ENCODE measurements around the gene HK3. TPM values are rescaled to one million over a fixed set of nuclear protein-coding genes. Genes with fewer than 3 reads are reported as not detected.

The HK3 gene
- total RNA-seq, 1 donor from 2014 or later = not detected

DNA sequence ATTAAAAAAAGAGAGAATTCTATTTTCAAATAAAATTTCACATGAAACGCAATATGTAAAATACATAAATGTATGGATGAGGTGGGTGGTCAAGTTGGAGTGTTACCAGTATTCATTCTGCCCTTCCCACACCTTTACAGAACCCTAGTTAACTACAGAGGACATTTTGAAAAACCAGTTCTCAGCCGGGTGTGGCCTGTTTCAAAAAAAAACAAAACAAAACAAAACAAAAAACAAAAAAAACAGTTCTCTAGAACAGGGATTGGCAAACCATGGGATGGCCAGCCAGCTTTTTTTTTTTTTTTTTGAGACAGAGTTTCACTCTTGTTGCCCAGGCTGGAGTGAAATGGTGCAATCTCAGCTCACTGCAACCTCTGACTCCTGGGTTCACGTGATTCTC is 28.4 kb upstream of the HK3 start:
- Mint-ChIP-seq H3K27ac (ENCODE audit: unreplicated experiment) (no peak overlapping the region), H3K36me3 (ENCODE audit: low read depth) (peaks cover 14% of the 10 kb centered on the region), H3K9me3 (ENCODE audit: low read depth) (no peaks in the 10 kb centered on the region), H3K27me3 (ENCODE audit: low read depth) (no peaks in the 10 kb centered on the region), H3K4me3 (ENCODE audit: unreplicated experiment) (no peak overlapping the region), H3K4me1 (ENCODE audit: low read depth) (no peaks in the 10 kb centered on the region)
- TF ChIP-seq, protein P1, sequence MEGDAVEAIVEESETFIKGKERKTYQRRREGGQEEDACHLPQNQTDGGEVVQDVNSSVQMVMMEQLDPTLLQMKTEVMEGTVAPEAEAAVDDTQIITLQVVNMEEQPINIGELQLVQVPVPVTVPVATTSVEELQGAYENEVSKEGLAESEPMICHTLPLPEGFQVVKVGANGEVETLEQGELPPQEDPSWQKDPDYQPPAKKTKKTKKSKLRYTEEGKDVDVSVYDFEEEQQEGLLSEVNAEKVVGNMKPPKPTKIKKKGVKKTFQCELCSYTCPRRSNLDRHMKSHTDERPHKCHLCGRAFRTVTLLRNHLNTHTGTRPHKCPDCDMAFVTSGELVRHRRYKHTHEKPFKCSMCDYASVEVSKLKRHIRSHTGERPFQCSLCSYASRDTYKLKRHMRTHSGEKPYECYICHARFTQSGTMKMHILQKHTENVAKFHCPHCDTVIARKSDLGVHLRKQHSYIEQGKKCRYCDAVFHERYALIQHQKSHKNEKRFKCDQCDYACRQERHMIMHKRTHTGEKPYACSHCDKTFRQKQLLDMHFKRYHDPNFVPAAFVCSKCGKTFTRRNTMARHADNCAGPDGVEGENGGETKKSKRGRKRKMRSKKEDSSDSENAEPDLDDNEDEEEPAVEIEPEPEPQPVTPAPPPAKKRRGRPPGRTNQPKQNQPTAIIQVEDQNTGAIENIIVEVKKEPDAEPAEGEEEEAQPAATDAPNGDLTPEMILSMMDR (IDR thresholded peaks at IDR 0.05) = no peak
- DNase-seq (ENCODE audit: low spot score) = no peak

DNA sequence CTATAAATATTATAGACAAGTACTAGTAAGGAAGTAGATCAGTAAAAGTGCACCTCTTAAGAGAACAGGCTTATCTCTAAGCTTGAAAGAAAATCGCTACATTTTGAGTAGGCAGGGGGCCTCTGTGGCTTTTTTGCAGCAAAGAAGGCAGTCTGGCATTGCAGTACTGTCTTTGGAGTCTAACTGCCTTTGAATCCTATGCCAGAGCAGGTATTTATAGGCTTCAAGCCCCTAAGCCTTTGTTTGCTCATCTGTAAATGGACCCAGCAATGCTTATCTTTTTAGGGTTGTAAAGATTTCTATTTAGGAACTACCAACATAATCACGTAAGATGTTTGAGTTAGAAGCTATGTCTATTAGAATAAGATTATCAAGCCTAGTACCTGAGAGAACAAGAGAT is 23.7 kb upstream of the HK3 start:
- Mint-ChIP-seq H3K9me3 (ENCODE audit: low read depth) (no peaks in the 10 kb centered on the region), H3K36me3 (ENCODE audit: low read depth) (peaks cover 13% of the 10 kb centered on the region), H3K27me3 (ENCODE audit: low read depth) (no peaks in the 10 kb centered on the region), H3K4me3 (ENCODE audit: unreplicated experiment) (no peak overlapping the region), H3K4me1 (ENCODE audit: low read depth) (peaks cover 15% of the 10 kb centered on the region), H3K27ac (ENCODE audit: unreplicated experiment) (no peak overlapping the region)
- no peak for DNase-seq (ENCODE audit: low spot score)
- TF ChIP-seq, protein P1 (IDR thresholded peaks at IDR 0.05) = no peak

DNA sequence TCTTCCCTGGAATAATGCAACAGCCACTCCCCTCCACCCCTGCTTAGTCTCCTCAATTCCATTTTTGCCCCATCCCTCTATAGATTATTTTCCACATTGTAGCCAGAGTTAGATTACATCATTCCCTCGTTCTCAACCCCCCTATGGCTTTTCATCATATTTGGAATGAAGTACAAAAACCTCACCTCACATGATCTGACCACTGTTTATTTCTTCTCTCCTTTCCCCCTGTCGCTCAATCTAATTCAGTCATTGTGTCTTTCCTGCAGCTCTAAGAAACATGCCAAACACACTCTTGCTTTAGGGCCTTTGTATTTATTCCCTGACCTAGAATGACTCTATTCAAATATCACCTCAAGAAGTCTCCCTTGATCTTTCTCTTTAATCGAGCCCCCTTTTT is 22.6 kb upstream of the HK3 start:
- no peak for DNase-seq (ENCODE audit: low spot score)
- TF ChIP-seq, protein P1 (IDR thresholded peaks at IDR 0.05) = no peak
- no peak overlapping the region for H3K4me3 Mint-ChIP-seq (ENCODE audit: unreplicated experiment)
- H3K27ac Mint-ChIP-seq (ENCODE audit: unreplicated experiment) = peak overlapping the region; percentile 34
- H3K27me3 Mint-ChIP-seq (ENCODE audit: low read depth) = no peaks in the 10 kb centered on the region
- peaks cover 13% of the 10 kb centered on the region for H3K36me3 Mint-ChIP-seq (ENCODE audit: low read depth)
- no peaks in the 10 kb centered on the region for H3K9me3 Mint-ChIP-seq (ENCODE audit: low read depth)
- peaks cover 15% of the 10 kb centered on the region for H3K4me1 Mint-ChIP-seq (ENCODE audit: low read depth)

DNA sequence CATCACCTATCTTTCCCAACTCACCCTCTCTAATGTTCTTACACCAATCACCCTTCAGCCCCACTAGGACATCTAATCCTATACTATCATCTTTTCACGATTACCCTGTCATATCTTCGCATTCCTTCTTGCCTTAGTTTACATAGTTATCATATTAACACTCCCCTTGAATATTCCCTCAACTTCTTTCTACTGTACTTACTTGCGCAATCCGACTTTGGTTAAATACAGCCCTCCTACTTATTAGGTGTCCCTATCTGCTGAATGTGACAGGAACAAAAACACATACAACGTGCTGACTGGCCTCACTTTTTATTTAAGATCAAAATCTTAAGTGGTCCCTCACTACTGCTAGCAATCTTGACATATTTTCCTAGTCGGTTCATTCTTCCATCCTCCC is 19.5 kb upstream of the HK3 start:
- H3K27me3 Mint-ChIP-seq (ENCODE audit: low read depth) = no peaks in the 10 kb centered on the region

DNA sequence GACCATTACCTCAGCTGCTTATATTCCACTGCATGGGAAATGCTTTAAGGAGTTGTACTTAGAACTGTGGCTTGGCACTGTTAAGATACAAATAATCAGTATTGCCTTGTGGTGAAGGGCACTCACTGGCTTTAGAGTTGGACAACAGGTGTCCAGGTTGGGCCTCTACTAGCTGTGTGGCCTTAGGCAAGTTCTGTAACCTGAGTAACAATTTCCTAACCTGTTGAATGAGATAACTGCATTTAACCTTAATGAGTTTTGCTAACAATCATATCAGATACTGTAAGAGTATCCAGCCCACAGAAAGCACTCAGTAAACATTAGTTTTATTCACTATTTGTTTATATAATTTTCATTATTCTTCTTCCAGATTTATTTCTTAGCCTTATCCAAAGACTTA is 17.2 kb upstream of the HK3 start:
- TF ChIP-seq, protein P1 (IDR thresholded peaks at IDR 0.05) = no peak
- H3K4me3 Mint-ChIP-seq (ENCODE audit: unreplicated experiment) = no peak overlapping the region
- no peak for DNase-seq (ENCODE audit: low spot score)
- peaks cover 15% of the 10 kb centered on the region for H3K36me3 Mint-ChIP-seq (ENCODE audit: low read depth)
- H3K27me3 Mint-ChIP-seq (ENCODE audit: low read depth) = no peaks in the 10 kb centered on the region
- no peak overlapping the region for H3K27ac Mint-ChIP-seq (ENCODE audit: unreplicated experiment)
- H3K4me1 Mint-ChIP-seq (ENCODE audit: low read depth) = peaks cover 7% of the 10 kb centered on the region
- H3K9me3 Mint-ChIP-seq (ENCODE audit: low read depth) = no peaks in the 10 kb centered on the region

More for the DNA sequence above, 19.5 kb upstream of the HK3 start:
- H3K4me1 Mint-ChIP-seq (ENCODE audit: low read depth) = peaks cover 15% of the 10 kb centered on the region
- no peak overlapping the region for H3K4me3 Mint-ChIP-seq (ENCODE audit: unreplicated experiment)
- no peak overlapping the region for H3K27ac Mint-ChIP-seq (ENCODE audit: unreplicated experiment)
- no peak for DNase-seq (ENCODE audit: low spot score)
- no peaks in the 10 kb centered on the region for H3K9me3 Mint-ChIP-seq (ENCODE audit: low read depth)
- peaks cover 14% of the 10 kb centered on the region for H3K36me3 Mint-ChIP-seq (ENCODE audit: low read depth)
- TF ChIP-seq, protein P1 (IDR thresholded peaks at IDR 0.05) = no peak

Measured in chondrocyte (in vitro differentiated cells).